Urinary bladder (tissue), 4 donors: ENCODE results near the gene SNX21. TPM values are rescaled to one million over a fixed set of nuclear protein-coding genes. Genes with fewer than 3 reads are reported as not detected.

Experiments used
- DNase-seq: peaks from one replicate; pipeline ENCODE4 v3.0.0-alpha.2; 2015; ENCODE audit errors: extremely low spot score
- H3K27ac ChIP-seq: one replicate; pipeline ENCODE4 v1.5.1; 2013; ENCODE audit warnings: low read depth, mild to moderate bottlenecking, moderate library complexity
- H3K36me3 ChIP-seq: one replicate; pipeline ENCODE4 v1.6.1; 2013; ENCODE audit warnings: mild to moderate bottlenecking, moderate library complexity; ENCODE audit not compliant: insufficient read depth
- H3K4me1 ChIP-seq: one replicate; pipeline ENCODE4 v1.6.1; 2013; ENCODE audit warnings: mild to moderate bottlenecking, moderate library complexity; ENCODE audit not compliant: insufficient read depth
- H3K4me3 ChIP-seq: one replicate; pipeline ENCODE4 v1.5.1; 2013; ENCODE audit warnings: low read depth, low read length
- WGBS: extraction: QIAGEN DNeasy Blood & Tissue Kit; methylation state at CpG from one replicate; pipeline ENCODE4 v1.1.7; 2013; 5-methylcytosine and 5-hydroxymethylcytosine counted together
- polyA plus RNA-seq: library from polyadenylated mRNA; stranded (reverse); fragments of 200-250 nt; gene quantifications from one replicate; pipeline ENCODE4 v1.2.3, GENCODE V29; 2013
- total RNA-seq: library from RNA; depleted of rRNA; stranded (reverse); fragments of >200 nt; gene quantifications from one replicate; pipeline ENCODE4 v1.2.3, GENCODE V29; 2014
- donor health status: healthy with polysubstance abuse.
- donor health status: healthy.

SNX21 gene
- total and polyA plus RNA-seq, 2 donors, result 33.5 to 93.2 TPM

DNA sequence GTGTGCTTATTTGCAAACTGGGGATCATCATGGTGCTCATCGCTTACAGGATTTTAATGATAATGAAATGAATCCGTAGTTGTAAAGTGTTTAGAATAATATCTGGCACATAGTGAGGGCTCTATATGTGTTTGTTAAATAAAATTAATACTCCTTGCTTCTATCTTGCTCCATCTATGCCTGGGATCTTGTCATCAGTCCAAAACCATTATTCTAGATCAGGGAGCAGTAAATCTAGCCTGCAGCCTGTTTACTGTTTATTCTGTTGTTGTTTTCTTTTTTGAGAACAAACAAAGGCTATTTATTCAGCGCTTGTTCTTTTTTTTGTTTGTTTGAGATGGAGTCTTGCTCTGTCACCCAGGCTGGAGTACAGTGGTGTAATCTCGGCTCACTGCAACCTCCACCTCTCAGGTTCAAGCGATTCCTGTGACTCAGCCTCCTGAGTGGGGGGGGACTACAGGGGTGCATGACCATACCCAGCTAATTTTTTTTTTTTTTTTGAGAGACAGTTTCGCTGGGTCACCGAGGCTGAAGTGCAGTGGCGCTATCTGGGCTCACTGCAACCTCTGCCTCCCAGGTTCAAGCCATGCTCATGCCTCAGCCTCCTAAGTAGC, 15.5 kb downstream of the SNX21 start:
- no peak overlapping the region for H3K4me3 ChIP-seq
- H3K4me1 ChIP-seq, result no peaks in the 10 kb centered on the region
- no peak overlapping the region for H3K27ac ChIP-seq
- no peaks in the 10 kb centered on the region for H3K36me3 ChIP-seq
- DNase-seq, result no peak
- 92% methylated on average over 8 of the region's 8 CpGs for WGBS

DNA sequence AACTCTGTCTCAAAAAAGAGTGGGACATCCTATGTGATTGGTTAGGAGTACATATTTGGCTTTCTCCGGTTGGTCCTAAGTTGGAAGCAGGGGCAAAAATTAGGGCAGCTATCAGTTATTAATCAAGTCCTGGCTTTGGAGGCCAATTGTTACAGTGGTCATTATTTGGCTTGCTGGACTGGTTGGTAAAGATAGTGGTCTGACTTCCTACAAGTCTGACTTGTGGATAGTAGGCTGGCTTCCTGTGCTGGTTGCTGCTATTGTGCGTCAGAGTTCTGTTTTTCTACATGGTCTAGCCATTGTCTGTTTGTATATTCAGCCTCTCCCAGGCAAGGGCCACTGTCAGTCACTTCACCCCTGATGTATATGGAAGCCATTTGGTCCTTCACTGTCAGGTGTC, 16.6 kb downstream of the SNX21 start:
- DNase-seq, result no peak
- H3K4me3 ChIP-seq, result no peak overlapping the region
- H3K36me3 ChIP-seq, result no peaks in the 10 kb centered on the region
- no peak overlapping the region for H3K27ac ChIP-seq
- WGBS, result 94% methylated on average over 2 of the region's 2 CpGs
- peaks cover 3% of the 10 kb centered on the region for H3K4me1 ChIP-seq

DNA sequence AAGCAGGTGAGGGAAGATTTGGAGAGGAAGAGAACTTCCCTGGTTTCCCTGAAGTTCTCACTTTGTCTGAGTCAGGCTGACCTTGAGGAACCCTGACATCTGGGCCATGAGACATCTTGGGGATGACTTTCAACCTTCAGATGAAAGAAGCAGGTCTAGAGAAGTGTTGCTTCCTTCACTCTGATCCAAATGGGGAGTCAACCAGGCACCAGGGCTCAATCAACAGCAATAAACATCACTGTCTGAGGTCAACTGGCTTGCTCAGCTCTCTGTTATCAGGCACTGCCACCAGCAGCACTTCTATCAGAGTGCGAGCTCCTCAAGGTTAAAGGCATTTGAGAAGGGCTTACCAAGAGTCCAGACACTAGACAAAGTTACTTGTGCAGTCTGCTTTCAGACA, 17.3 kb downstream of the SNX21 start:
- Histone ChIP-seq H3K4me1 (peaks cover 3% of the 10 kb centered on the region), H3K27ac (no peak overlapping the region), H3K4me3 (no peak overlapping the region), H3K36me3 (no peaks in the 10 kb centered on the region)
- no peak for DNase-seq
- 95% methylated on average over 1 of the region's 1 CpG for WGBS

DNA sequence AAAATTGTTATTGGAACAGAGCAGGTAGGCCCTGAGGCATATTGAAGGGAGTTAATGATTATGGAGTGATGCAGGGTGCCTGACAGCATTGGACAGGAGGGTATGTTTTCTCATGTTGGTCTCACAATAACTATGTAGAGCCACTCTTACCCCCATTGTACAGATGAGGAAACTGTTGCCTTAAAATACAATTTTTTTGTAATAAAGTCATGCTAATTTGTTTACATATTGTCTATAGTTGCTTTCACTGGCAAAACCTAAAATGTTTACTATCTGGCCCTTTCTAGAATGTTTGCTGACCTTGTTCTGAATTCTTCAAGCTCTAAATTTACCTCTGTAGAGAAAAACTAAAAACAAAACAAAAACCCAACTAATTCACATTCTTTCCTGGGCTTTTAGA, 17.9 kb downstream of the SNX21 start:
- Histone ChIP-seq H3K4me3 (no peak overlapping the region), H3K4me1 (peaks cover 3% of the 10 kb centered on the region), H3K36me3 (no peaks in the 10 kb centered on the region), H3K27ac (no peak overlapping the region)
- DNase-seq, result no peak

DNA sequence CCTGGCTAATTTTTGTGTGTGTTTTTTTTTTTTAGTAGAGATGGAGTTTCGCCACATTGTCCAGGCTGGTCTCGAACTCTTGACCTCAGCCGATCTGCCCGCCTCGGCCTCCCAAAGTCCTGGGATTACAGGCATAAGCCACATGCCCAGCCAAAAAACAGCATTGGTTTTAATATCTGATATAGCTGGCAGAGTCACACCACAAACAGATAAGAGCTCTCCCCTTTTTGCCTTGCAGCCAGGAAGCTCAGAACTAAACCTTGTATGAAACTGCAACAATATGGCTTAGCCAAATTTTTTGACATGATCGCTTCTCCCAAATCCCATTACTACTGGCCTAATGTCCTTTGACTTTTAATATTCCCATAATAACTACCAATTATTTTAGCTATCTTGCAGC, 18.7 kb downstream of the SNX21 start:
- H3K4me3 ChIP-seq, result no peak overlapping the region
- 93% methylated on average over 6 of the region's 6 CpGs for WGBS
- no peaks in the 10 kb centered on the region for H3K36me3 ChIP-seq
- no peak overlapping the region for H3K27ac ChIP-seq
- peaks cover 3% of the 10 kb centered on the region for H3K4me1 ChIP-seq
- DNase-seq, result no peak

DNA sequence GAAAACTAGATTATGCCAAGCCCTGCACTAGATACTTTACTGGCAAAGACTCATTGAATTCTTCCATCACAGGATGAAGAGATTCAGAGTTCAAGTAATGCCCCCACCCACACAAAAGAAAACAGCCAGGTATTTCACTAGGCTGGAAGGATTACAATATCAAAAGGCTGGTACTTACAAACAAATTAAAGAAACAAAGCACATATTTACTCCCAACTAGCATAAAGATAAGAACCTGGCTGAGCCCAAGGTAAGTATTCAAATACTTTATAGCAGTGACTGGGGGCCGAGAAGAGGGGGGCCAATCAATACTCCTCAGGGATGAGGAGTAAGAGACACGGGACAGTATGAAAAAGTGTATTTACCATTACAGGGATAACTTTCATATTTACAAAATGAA, 19.9 kb downstream of the SNX21 start:
- 65% methylated on average over 2 of the region's 2 CpGs for WGBS
- no peak for DNase-seq
- Histone ChIP-seq H3K4me3 (no peak overlapping the region), H3K27ac (no peak overlapping the region), H3K4me1 (peaks cover 3% of the 10 kb centered on the region), H3K36me3 (no peaks in the 10 kb centered on the region)

DNA sequence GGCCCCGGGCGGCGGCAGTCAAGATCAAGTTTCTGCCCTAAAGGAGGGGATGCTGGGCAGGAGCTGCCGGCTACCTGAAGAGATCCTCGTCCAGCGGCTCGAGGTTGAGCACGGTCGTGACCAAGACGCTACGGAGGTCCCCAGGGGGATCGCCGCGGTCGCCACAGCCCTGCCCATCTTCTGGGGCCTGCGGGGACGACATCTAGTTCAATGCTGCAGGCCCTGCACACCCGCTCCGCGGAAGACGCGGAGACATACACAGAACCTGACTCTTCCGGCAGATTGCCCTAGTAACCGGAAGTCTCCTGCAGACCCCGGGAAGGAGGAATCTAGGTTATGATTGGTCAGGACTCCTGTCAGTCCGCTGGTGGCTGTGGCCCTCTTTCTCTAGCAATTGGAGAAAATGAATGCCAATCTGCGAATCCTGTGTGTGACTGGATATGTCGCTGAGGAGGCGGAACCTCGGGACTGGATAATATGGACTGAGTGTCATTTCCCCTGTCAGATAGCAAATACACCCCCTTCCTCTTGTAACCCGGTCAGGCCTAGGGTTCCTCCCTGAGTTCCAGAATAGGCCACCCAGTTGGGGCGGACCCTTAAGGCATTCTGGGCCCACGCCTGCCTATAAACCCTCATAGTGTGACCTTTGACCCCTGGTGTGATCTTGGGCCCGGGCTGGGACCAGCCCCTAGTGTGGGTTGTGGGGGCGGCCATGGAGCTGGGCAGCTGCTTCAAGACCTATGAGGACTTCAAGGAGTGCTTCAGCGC, 23.7 kb downstream of the SNX21 start, which contains the start of the genes ACOT8 and ZSWIM3:
TSS of gene ACOT8 (minus strand) at position 279 of the 768 bp plus-strand sequence. CDS start at position 202, 77 bp downstream.
TSS of gene ZSWIM3 (plus strand) at position 501 of the 768 bp plus-strand sequence. CDS start at position 713, 212 bp downstream.
- peak; percentile 100 for DNase-seq
- WGBS, result under 1% methylated on average over 36 of the region's 36 CpGs
- Histone ChIP-seq H3K4me1 (peaks cover 3% of the 10 kb centered on the region), H3K36me3 (no peaks in the 10 kb centered on the region), H3K4me3 (peak within 1 kb of the TSS; percentile 91), H3K27ac (peak within 1 kb of the TSS; percentile 68)

DNA sequence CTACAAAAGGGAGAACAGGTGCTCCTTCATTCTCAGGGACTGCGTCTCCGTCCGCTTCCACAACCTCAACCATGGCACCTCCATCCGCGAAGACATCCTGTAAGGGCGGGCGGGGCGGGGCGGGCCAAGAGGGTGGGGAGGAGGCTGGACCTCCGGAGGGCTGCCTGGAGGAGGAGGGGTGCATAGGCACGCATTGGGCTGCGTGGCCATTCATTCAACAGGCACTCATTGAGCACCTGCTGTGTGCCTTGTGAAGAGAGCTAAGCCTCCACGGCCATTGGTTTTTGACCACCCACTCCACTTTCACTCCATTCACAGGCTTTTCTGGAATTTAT, 24.2 kb downstream of the SNX21 start:
- 8% methylated on average over 13 of the region's 13 CpGs for WGBS
- Histone ChIP-seq H3K4me3 (peak overlapping the region; percentile 91), H3K27ac (peak overlapping the region; percentile 68), H3K4me1 (peaks cover 3% of the 10 kb centered on the region), H3K36me3 (no peaks in the 10 kb centered on the region)
- no peak for DNase-seq

DNA sequence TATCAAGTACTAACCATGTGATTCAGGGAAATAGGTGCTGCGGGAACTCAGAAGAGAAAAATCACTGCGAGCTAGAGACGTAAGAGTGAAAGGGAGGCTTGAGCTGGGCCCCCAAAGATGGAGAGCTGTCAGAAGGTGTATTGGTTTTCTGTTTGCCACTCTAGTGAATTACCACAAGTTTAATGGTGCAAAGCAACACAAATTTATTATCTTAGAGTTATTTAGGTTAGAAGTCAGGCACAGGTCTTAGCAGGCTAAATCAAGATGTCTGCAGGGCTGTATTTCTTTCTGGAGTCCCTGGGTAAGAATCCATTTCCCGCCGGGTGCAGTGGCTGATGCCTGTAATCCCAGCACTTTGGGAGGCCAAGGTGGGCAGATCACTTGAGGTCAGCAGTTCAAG, 26.3 kb downstream of the SNX21 start:
- no peak overlapping the region for H3K27ac ChIP-seq
- WGBS, result 90% methylated on average over 5 of the region's 5 CpGs
- H3K36me3 ChIP-seq, result no peaks in the 10 kb centered on the region
- peaks cover 2% of the 10 kb centered on the region for H3K4me1 ChIP-seq
- H3K4me3 ChIP-seq, result no peak overlapping the region
- no peak for DNase-seq

DNA sequence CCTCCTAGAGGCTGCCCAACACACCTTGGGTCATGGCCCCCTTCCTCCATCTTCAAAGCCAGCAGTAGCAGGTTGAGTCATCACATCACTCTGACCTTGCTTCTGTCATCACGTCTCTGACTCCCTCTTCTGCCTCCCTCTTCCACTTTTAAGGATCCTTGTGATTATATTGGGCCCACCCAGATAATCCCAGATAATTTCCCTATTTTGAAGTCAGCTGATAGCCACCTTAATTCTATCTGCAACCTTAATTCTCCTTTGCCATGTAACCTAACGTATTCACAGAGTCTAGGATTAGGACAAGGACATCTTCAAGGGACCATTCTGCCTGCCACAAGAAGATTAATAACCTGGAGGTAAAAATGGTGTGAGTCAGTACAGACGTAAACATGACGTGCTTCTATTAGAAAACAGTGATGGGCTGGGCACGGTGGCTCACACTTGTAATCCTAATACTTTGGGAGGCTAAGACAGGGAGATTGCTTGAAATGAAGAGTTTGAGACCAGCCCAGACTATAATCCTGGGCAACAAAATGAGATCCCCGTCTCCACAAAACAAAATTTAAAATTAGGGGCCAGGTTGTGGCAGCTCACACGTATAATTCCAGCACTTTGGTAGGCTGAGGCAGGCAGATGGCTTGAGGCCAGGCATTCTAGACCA, 27.1 kb downstream of the SNX21 start:
- Histone ChIP-seq H3K36me3 (no peaks in the 10 kb centered on the region), H3K27ac (no peak overlapping the region), H3K4me1 (no peaks in the 10 kb centered on the region), H3K4me3 (no peak overlapping the region)
- WGBS, result 69% methylated on average over 7 of the region's 7 CpGs
- no peak for DNase-seq

DNA sequence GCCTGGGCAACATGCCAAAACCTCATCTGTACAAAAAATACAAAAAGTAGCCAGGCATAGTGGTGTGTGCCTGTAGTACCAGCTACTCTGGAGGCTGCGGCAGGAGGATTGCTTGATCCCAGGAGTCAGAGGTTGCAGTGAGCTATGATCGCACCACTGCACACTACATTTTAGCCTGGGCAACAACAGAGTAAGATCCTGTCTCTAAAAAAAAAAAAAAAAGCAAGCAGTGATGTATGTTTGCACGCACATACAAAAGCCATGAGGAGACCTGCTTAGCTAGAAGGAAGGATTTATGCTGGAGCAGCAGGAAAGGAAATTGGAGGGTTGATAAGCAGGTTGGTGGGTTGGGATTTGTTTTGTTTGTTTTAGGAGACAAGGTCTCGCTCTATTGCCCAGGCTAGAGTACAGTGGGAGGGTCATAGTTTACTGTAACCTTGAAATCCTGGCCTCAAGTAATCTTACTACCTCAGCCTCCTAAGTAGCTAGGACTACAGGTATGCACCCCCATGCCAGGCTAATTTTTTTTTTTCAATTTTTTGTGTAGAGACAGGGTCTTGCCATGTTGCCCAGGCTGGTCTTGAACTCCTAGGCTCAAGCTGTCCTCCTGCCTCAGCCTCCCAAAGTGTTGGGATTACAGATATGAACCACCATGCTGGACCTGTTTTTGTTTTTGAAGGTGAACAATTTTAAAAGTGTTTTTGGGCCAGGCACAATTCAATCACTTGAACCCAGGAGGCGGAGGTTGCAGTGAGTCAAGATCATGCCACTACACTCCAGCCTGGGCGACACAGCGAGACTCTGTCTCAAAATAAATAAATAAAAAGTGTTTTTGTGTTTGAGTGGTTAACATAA, 27.8 kb downstream of the SNX21 start:
- H3K4me3 ChIP-seq, result no peak overlapping the region
- 91% methylated on average over 7 of the region's 7 CpGs for WGBS
- no peak for DNase-seq

DNA sequence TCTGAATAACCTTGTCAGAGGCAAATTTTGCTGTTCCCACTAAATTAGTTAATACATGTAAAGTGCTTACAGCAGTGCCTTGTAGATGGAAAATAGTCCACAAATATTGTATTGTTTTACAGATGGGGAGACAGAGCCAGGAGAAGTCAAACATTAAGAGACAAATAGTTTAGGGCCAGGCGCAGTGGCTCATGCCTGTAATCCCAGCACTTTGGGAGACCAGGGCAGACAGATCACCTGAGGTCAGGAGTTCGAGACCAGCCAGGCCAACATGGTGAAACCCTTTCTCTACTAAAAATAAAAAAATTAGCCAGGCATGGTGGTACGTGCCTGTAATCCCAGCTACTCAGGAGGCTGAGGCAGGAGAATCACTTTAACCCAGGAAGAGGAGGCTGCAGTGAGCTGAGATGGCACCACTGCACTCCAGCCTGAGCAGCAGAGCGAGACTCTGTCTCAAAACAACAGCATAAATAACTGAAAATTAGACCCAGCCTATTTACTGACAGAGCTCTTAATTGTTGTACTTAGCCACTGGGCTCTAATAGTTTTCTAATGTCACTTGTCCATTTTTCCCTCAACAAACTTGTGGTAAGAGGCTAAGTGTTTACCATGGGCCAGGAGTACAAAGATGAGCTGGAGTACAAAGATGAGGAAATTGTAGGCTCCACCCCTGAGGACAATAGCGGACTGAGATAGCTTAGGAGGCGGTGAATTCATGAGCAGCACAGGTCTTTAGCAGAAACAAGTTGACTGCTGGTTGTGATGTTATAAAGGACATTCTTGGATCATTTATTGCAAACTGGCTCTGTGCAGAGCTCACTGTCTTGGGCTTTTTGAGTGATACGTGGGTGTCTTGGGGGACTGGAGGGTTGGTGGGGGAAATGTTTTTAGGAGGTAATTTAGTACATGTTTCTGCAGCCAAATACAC, 30.2 kb downstream of the SNX21 start:
- 90% methylated on average over 7 of the region's 7 CpGs for whole genome bisulfite sequencing
- Histone ChIP-seq H3K27ac (no peak overlapping the region), H3K4me1 (no peaks in the 10 kb centered on the region), H3K4me3 (no peak overlapping the region), H3K36me3 (no peaks in the 10 kb centered on the region)
- DNase-seq, result no peak

More for the DNA sequence above, 27.8 kb downstream of the SNX21 start:
- no peaks in the 10 kb centered on the region for H3K36me3 ChIP-seq
- no peaks in the 10 kb centered on the region for H3K4me1 ChIP-seq
- no peak overlapping the region for H3K27ac ChIP-seq
